Left lobe of liver (tissue), 2 donors: ENCODE measurements around the gene PKD1L1. TPM values are rescaled to one million over a fixed set of nuclear protein-coding genes. Genes with fewer than 3 reads are reported as not detected.
"Not testable (repeated sequence)": the region's sequence is repeated elsewhere in the genome, so short reads cannot be mapped to it uniquely, and the experiment has no call there.

Experiments used
- ATAC-seq: fragments of 200-7000 bp; cut with Tn5 transposase; one replicate; pipeline ENCODE4 v1.9.1; 2020; ENCODE audit warnings: mild to moderate bottlenecking, moderate library complexity
- DNase-seq: peaks from one replicate; pipeline ENCODE4 v3.0.0-alpha.2; 2020; ENCODE audit warnings: low spot score
- total RNA-seq: library from RNA; stranded (reverse); gene quantifications from one replicate; pipeline ENCODE4 v1.2.1, GENCODE V29; 2021
- donor health status: DM: no; HTN: no; CAD: no; lungs with moderate emphysema.
- donor health status: DM: no; HTN: yes; CAD: no.

PKD1L1 gene
- total RNA-seq, 1 donor from 2014 or later: 0.45 TPM

GRCh38 chr7:47775238-47775637, 173.0 kb downstream of the PKD1L1 start:
- ATAC-seq (peak; percentile 46), DNase-seq (no peak)

GRCh38 chr7:47772492-47772891, 175.8 kb downstream of the PKD1L1 start:
- no peak for ATAC-seq
- DNase-seq: no peak

- ATAC-seq (no peak), DNase-seq (no peak)
Observed at GRCh38 chr7:47771990-47772360, 176.3 kb downstream of the PKD1L1 start.

- DNase-seq (no peak), ATAC-seq (no peak)
Observed at GRCh38 chr7:47771336-47771989, 176.8 kb downstream of the PKD1L1 start.

- no peak for DNase-seq
- no peak for ATAC-seq
Observed at GRCh38 chr7:47766126-47766525, 182.1 kb downstream of the PKD1L1 start.

- DNase-seq: no peak
- no peak for ATAC-seq
Observed at GRCh38 chr7:47765373-47765979, 182.8 kb downstream of the PKD1L1 start.

- DNase-seq (no peak), ATAC-seq (no peak)
Observed at GRCh38 chr7:47764746-47765145, 183.5 kb downstream of the PKD1L1 start.

GRCh38 chr7:47763063-47763974, 184.9 kb downstream of the PKD1L1 start:
- DNase-seq (peak; percentile 64), ATAC-seq (peak; percentile 92)

GRCh38 chr7:47762746-47763062, 185.6 kb downstream of the PKD1L1 start:
- ATAC-seq: no peak
- DNase-seq: no peak

GRCh38 chr7:47762207-47762606, 186.1 kb downstream of the PKD1L1 start:
- ATAC-seq (no peak), DNase-seq (no peak)

- no peak for ATAC-seq
- no peak for DNase-seq
Observed at GRCh38 chr7:47759056-47759706, 189.1 kb downstream of the PKD1L1 start.

GRCh38 chr7:47758546-47758945, 189.7 kb downstream of the PKD1L1 start:
- no peak for DNase-seq
- ATAC-seq: no peak

GRCh38 chr7:47757921-47758411, 190.3 kb downstream of the PKD1L1 start:
- DNase-seq: no peak
- ATAC-seq: peak; percentile 70

GRCh38 chr7:47756636-47757035, 191.6 kb downstream of the PKD1L1 start:
- ATAC-seq: no peak
- no peak for DNase-seq

- ATAC-seq (no peak), DNase-seq (no peak)
Observed at GRCh38 chr7:47755248-47755647, 193.0 kb downstream of the PKD1L1 start.

- DNase-seq: not testable (repeated sequence)
Observed at GRCh38 chr7:47751724-47752123, 196.5 kb downstream of the PKD1L1 start.

GRCh38 chr7:47751043-47751442, 197.2 kb downstream of the PKD1L1 start:
- DNase-seq (no peak), ATAC-seq (no peak)

More at GRCh38 chr7:47751724-47752123, 196.5 kb downstream of the PKD1L1 start:
- not testable (repeated sequence) for ATAC-seq

GRCh38 chr7:47748041-47748440, 200.2 kb downstream of the PKD1L1 start:
- DNase-seq (no peak), ATAC-seq (no peak)

GRCh38 chr7:47747160-47747559, 201.1 kb downstream of the PKD1L1 start:
- no peak for ATAC-seq
- DNase-seq: no peak

GRCh38 chr7:47746468-47746867, 201.8 kb downstream of the PKD1L1 start:
- DNase-seq: no peak
- ATAC-seq: no peak

GRCh38 chr7:47744883-47745282, 203.4 kb downstream of the PKD1L1 start:
- ATAC-seq (no peak), DNase-seq (no peak)
